IMR-90 (cell line): ENCODE results near the gene DENND1A. TPM values are rescaled to one million over a fixed set of nuclear protein-coding genes. Genes with fewer than 3 reads are reported as not detected.

Experiments used
- ATAC-seq: fragments of 200-7000 bp; cut with Tn5 transposase; 2 replicates; pipeline ENCODE4 v1.9.1; 2020; ENCODE audit warnings: low read depth, mild to moderate bottlenecking, moderate library complexity
- BruUV-seq: library from RNA; stranded (reverse); fragments of 400-500 nt; replicated peaks from 2 replicates; lab custom pipeline; 2021; lab: Mats Ljungman, UMichigan
- CTCF ChIA-PET: fragments of 300-600 bp; formaldehyde crosslinking; extraction: SDS; loops from one replicate; lab custom pipeline; 2021; ENCODE audit warnings: antibody characterized with exemption; lab: Yijun Ruan, JAX
- POLR2A ChIA-PET: fragments of 300-600 bp; sonication (Branson Sonifier 250); formaldehyde crosslinking; loops from one replicate; lab custom pipeline; 2022; ENCODE audit warnings: antibody characterized with exemption; ENCODE audit not compliant: unreplicated experiment; lab: Charles Lee
- DNase-seq: peaks from one replicate; pipeline ENCODE4 v3.0.0; 2013
- H2AFZ ChIP-seq: replicated peaks from 2 replicates; pipeline ENCODE3; 2013; ENCODE audit warnings: low read length, mild to moderate bottlenecking; ENCODE audit not compliant: poor library complexity
- H2AK5ac ChIP-seq: 2 replicates; pipeline ENCODE4 v1.6.1; 2013; ENCODE audit warnings: low read depth, low read length, inconsistent platforms
- H2AK9ac ChIP-seq: replicated peaks from 2 replicates; pipeline ENCODE3; 2013; ENCODE audit warnings: mild to moderate bottlenecking, low read depth, low read length, moderate library complexity; ENCODE audit not compliant: poor library complexity
- H2BK120ac ChIP-seq: 2 replicates; pipeline ENCODE4 v1.6.1; 2013; ENCODE audit warnings: low read depth, low read length, inconsistent platforms
- H2BK15ac ChIP-seq: 3 replicates; pipeline ENCODE4 v1.6.1; 2013; ENCODE audit warnings: low read depth, low read length, inconsistent platforms
- H2BK20ac ChIP-seq: 2 replicates; pipeline ENCODE4 v1.6.1; 2013; ENCODE audit warnings: low read depth, mild to moderate bottlenecking, inconsistent platforms, low read length, moderate library complexity
- H2BK5ac ChIP-seq: 2 replicates; pipeline ENCODE4 v1.6.1; 2013; ENCODE audit warnings: mild to moderate bottlenecking, low read depth, low read length, inconsistent platforms; ENCODE audit not compliant: poor library complexity, severe bottlenecking
- H3K14ac ChIP-seq: replicated peaks from 2 replicates; pipeline ENCODE4 v1.6.1; 2013; ENCODE audit warnings: low read depth, low read length, inconsistent platforms
- H3K18ac ChIP-seq: 2 replicates; pipeline ENCODE4 v1.6.1; 2013; ENCODE audit warnings: low read depth, low read length, control low read depth
- H3K23ac ChIP-seq: 2 replicates; pipeline ENCODE4 v1.6.1; 2013; ENCODE audit warnings: low read depth, low read length, inconsistent platforms
- H3K27ac ChIP-seq: 2 replicates; pipeline ENCODE4 v1.5.1; 2013; ENCODE audit warnings: mild to moderate bottlenecking, control low read depth, low read length; ENCODE audit not compliant: insufficient read depth
- H3K27me3 ChIP-seq: 2 replicates; pipeline ENCODE4 v1.6.1; 2013; ENCODE audit warnings: low read length; ENCODE audit not compliant: control insufficient read depth, insufficient read depth
- H3K36me3 ChIP-seq: 2 replicates; pipeline ENCODE4 v1.6.1; 2013; ENCODE audit warnings: low read length, mixed read lengths; ENCODE audit not compliant: control insufficient read depth, insufficient read depth
- H3K4ac ChIP-seq: 2 replicates; pipeline ENCODE4 v1.6.1; 2013; ENCODE audit warnings: low read depth, low read length, inconsistent platforms
- H3K4me1 ChIP-seq: 2 replicates; pipeline ENCODE4 v1.6.1; 2013; ENCODE audit warnings: low read length, mixed read lengths; ENCODE audit not compliant: control insufficient read depth, insufficient read depth
- H3K4me2 ChIP-seq: 2 replicates; pipeline ENCODE4 v1.6.1; 2013; ENCODE audit warnings: low read depth, mild to moderate bottlenecking, control low read depth, low read length, moderate library complexity
- H3K4me3 ChIP-seq: 2 replicates; pipeline ENCODE4 v1.5.1; 2013; ENCODE audit warnings: low read depth, mild to moderate bottlenecking, control low read depth, low read length, moderate library complexity; ENCODE audit not compliant: insufficient read depth
- H3K56ac ChIP-seq: 2 replicates; pipeline ENCODE4 v1.6.1; 2013; ENCODE audit warnings: low read length, inconsistent platforms; ENCODE audit not compliant: insufficient read depth; ENCODE audit errors: extremely low read depth
- H3K79me1 ChIP-seq, 2 experiments: 2 replicates each; pipeline ENCODE4 v1.6.1; 2013; ENCODE audit warnings: low read length in 2 of 2, inconsistent platforms in 1 of 2, low read depth in 1 of 2
- H3K9ac ChIP-seq: 2 replicates; pipeline ENCODE4 v1.6.1; 2013; ENCODE audit warnings: low read depth, low read length, control low read depth
- H3K9me1 ChIP-seq: 2 replicates; pipeline ENCODE4 v1.6.1; 2013; ENCODE audit warnings: low read length, inconsistent platforms; ENCODE audit not compliant: insufficient read depth
- H3K9me3 ChIP-seq: 2 replicates; pipeline ENCODE4 v1.6.1; 2013; ENCODE audit warnings: low read length; ENCODE audit not compliant: control insufficient read depth, insufficient read depth
- H4K20me1 ChIP-seq: 2 replicates; pipeline ENCODE4 v1.6.1; 2013; ENCODE audit warnings: low read length, inconsistent platforms; ENCODE audit not compliant: insufficient read depth
- H4K5ac ChIP-seq: 2 replicates; pipeline ENCODE4 v1.6.1; 2013; ENCODE audit warnings: mild to moderate bottlenecking, low read depth, low read length, control low read depth
- H4K8ac ChIP-seq, 2 experiments: 2 replicates each; pipeline ENCODE4 v1.6.1; 2013; ENCODE audit warnings: low read depth in 2 of 2, low read length in 2 of 2, control low read depth in 1 of 2, inconsistent platforms in 1 of 2
- H4K91ac ChIP-seq: 2 replicates; pipeline ENCODE4 v1.6.1; 2013; ENCODE audit warnings: low read depth, low read length, inconsistent platforms; ENCODE audit not compliant: insufficient read depth
- BHLHE40 ChIP-seq: fragments of 150-350 bp; IDR thresholded peaks from 2 replicates; pipeline ENCODE4 v1.6.1; 2016; ENCODE audit warnings: mild to moderate bottlenecking, low read depth, low read length
- CEBPB ChIP-seq: IDR thresholded peaks from 2 replicates; pipeline ENCODE4 v1.6.1; 2012; ENCODE audit warnings: low read depth, low read length, improper control_type of control experiment
- CHD1 ChIP-seq: IDR thresholded peaks from 2 replicates; pipeline ENCODE4 v1.6.1; 2012; ENCODE audit warnings: low read depth, low read length, improper control_type of control experiment
- FOS ChIP-seq: fragments of 150-350 bp; IDR thresholded peaks from 2 replicates; pipeline ENCODE4 v1.6.1; 2016; ENCODE audit warnings: low read depth, low read length
- MAFK ChIP-seq: IDR thresholded peaks from 2 replicates; pipeline ENCODE4 v1.6.1; 2012; ENCODE audit warnings: low read depth, low read length, improper control_type of control experiment
- MAZ ChIP-seq: IDR thresholded peaks from 2 replicates; pipeline ENCODE4 v1.6.1; 2012; ENCODE audit warnings: low read depth, mild to moderate bottlenecking, low read length, improper control_type of control experiment, moderate library complexity, borderline replicate concordance
- MXI1 ChIP-seq: IDR thresholded peaks from 2 replicates; pipeline ENCODE4 v1.6.1; 2012; ENCODE audit warnings: low read depth, mild to moderate bottlenecking, low read length, moderate library complexity, borderline replicate concordance
- NFE2L2 ChIP-seq: fragments of 150-350 bp; IDR thresholded peaks from 2 replicates; pipeline ENCODE4 v1.6.1; 2016; ENCODE audit warnings: low read depth, mild to moderate bottlenecking, low read length
- RAD21 ChIP-seq: IDR thresholded peaks from 2 replicates; pipeline ENCODE4 v1.6.1; 2012; ENCODE audit warnings: low read length, improper control_type of control experiment
- RCOR1 ChIP-seq: IDR thresholded peaks from 2 replicates; pipeline ENCODE4 v1.6.1; 2012; ENCODE audit warnings: mild to moderate bottlenecking, low read length, improper control_type of control experiment; ENCODE audit not compliant: insufficient replicate concordance
- RFX5 ChIP-seq: IDR thresholded peaks from 2 replicates; pipeline ENCODE4 v1.8.0; 2012; ENCODE audit warnings: low read depth, mild to moderate bottlenecking, low read length, moderate library complexity
- SMC3 ChIP-seq: fragments of 150-350 bp; IDR thresholded peaks from 2 replicates; pipeline ENCODE4 v1.6.1; 2016; ENCODE audit warnings: low read depth, mild to moderate bottlenecking, antibody characterized with exemption, low read length, moderate library complexity
- WGBS, 2 experiments: methylation state at CpG; one replicate each; pipeline versions ENCODE4 v1.1.5 to v1.1.7; 2013; ENCODE audit warnings: missing lambda C conversion rate in 2 of 2; ENCODE audit not compliant: insufficient read length in 1 of 2; ENCODE audit errors: extremely low coverage in 2 of 2; 5-methylcytosine and 5-hydroxymethylcytosine counted together
- dilution Hi-C: fragments of 300-500 bp; cut with HindIII; formaldehyde crosslinking; loops from one replicate; pipeline ENCODE4 v1.14.3; 2018; ENCODE audit warnings: low sequenced_read_pairs; ENCODE audit not compliant: unreplicated experiment
- in situ Hi-C: fragments of 300-500 bp; cut with MboI; formaldehyde crosslinking; loops from 3 replicates; pipeline ENCODE4 v1.14.3; 2019; ENCODE audit warnings: low sequenced_read_pairs, inconsistent platforms, mixed read lengths
- intact Hi-C: fragments of 100-400 bp; cut with micrococcal nuclease; formaldehyde crosslinking; loops from 2 replicates; pipeline ENCODE4 v1.10.0; 2022
- polyA plus RNA-seq, 3 experiments: library from polyadenylated mRNA; depleted of rRNA; stranded (reverse); fragments of >200 nt; gene quantifications; 2 replicates each; pipeline ENCODE4 v1.2.3, GENCODE V29; 2012; ENCODE audit warnings: low replicate concordance in 1 of 3
- total RNA-seq: library from RNA; depleted of rRNA; stranded (reverse); fragments of >200 nt; gene quantifications from 2 replicates; pipeline ENCODE4 v1.2.3, GENCODE V29; 2012
- TF ChIP-seq, protein P1 (sequence below): fragments of 150-350 bp; IDR thresholded peaks from 2 replicates; pipeline ENCODE4 v1.6.1; 2016; ENCODE audit warnings: low read depth, mild to moderate bottlenecking, low read length, moderate library complexity, borderline replicate concordance
- TF ChIP-seq, protein P2 (sequence below): conservative IDR thresholded peaks from 2 replicates; pipeline ENCODE4 v1.5.1; 2012; ENCODE audit warnings: mild to moderate bottlenecking, low read depth, low read length, improper control_type of control experiment
- TF ChIP-seq, protein P3 (sequence below): fragments of 150-350 bp; IDR thresholded peaks from 2 replicates; pipeline ENCODE4 v1.6.1; 2017; ENCODE audit warnings: mild to moderate bottlenecking, antibody characterized with exemption, low read length, low read depth

The DENND1A gene
- total and polyA plus RNA-seq, 2 of the 4 experiments (the other 2 are of a cell fraction) = 21.4 to 27.6 TPM

DNA sequence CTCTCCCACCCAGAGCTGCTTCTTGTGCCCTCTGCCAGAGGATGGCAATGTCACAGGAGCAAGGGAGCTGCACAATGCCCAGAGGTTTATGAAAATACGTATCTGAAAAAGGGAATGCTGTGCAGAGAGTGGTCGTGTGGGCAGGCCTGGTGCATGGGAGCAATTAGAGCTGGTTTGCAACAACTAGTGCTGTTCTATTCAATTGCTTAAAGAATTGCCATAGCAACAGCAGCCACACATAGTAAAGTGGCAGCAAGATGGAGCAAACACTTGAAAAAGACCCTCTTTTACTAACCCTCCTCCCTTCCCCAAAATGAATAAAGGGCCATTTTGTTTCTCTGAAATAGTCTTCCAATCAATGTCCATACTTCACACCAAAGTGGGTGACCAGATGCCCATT lies 407.7 kb downstream of the DENND1A start:
- Histone ChIP-seq H2AFZ (peak overlapping the region; percentile 27), H3K79me1 (no peaks in the 10 kb centered on the region), H2BK15ac (no peak overlapping the region), H3K56ac (no peak overlapping the region), H4K5ac (no peak overlapping the region), H2BK5ac (no peak overlapping the region), H4K91ac (no peak overlapping the region), H3K27ac (no peak overlapping the region), H2AK5ac (no peak overlapping the region), H3K18ac (no peak overlapping the region), H2BK20ac (no peak overlapping the region), H3K9me1 (peaks cover 3% of the 10 kb centered on the region; the same call in 1 of the 2 replicates), H3K4me2 (no peak overlapping the region), H3K23ac (no peak overlapping the region), H3K9me3 (no peaks in the 10 kb centered on the region), H3K4ac (no peak overlapping the region), H2AK9ac (no peak overlapping the region), H3K36me3 (no peaks in the 10 kb centered on the region), H3K4me1 (no peaks in the 10 kb centered on the region), H3K14ac (no peak overlapping the region), H3K9ac (no peak overlapping the region), H4K8ac (no peak overlapping the region), H3K27me3 (no peaks in the 10 kb centered on the region), H3K4me3 (no peak overlapping the region), H4K20me1 (no peaks in the 10 kb centered on the region), H2BK120ac (no peak overlapping the region)
- BruUV-seq = no TSS peak
- ChIA-PET POLR2A (no interaction called here), CTCF (interaction anchor here (0.6 kb wide), 1 partner anchor 294 kb away, joined by 3 read pairs; no protein-coding TSS in a partner anchor)
- ATAC-seq = no peak
- no CpG with 5 or more reads among the region's 2 CpGs for WGBS, 2 experiments
- in situ Hi-C loops = no loop called here
- no peak for DNase-seq
- intact Hi-C loops = no loop called here
- TF ChIP-seq, protein P1, sequence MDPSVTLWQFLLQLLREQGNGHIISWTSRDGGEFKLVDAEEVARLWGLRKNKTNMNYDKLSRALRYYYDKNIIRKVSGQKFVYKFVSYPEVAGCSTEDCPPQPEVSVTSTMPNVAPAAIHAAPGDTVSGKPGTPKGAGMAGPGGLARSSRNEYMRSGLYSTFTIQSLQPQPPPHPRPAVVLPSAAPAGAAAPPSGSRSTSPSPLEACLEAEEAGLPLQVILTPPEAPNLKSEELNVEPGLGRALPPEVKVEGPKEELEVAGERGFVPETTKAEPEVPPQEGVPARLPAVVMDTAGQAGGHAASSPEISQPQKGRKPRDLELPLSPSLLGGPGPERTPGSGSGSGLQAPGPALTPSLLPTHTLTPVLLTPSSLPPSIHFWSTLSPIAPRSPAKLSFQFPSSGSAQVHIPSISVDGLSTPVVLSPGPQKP = no peak
- TF ChIP-seq SMC3 (no peak), RAD21 (no peak), CHD1 (no peak), FOS (no peak), MXI1 (no peak), BHLHE40 (no peak), MAFK (no peak), MAZ (no peak), CEBPB (no peak), RFX5 (no peak), RCOR1 (no peak), NFE2L2 (no peak)
- TF ChIP-seq, protein P2, sequence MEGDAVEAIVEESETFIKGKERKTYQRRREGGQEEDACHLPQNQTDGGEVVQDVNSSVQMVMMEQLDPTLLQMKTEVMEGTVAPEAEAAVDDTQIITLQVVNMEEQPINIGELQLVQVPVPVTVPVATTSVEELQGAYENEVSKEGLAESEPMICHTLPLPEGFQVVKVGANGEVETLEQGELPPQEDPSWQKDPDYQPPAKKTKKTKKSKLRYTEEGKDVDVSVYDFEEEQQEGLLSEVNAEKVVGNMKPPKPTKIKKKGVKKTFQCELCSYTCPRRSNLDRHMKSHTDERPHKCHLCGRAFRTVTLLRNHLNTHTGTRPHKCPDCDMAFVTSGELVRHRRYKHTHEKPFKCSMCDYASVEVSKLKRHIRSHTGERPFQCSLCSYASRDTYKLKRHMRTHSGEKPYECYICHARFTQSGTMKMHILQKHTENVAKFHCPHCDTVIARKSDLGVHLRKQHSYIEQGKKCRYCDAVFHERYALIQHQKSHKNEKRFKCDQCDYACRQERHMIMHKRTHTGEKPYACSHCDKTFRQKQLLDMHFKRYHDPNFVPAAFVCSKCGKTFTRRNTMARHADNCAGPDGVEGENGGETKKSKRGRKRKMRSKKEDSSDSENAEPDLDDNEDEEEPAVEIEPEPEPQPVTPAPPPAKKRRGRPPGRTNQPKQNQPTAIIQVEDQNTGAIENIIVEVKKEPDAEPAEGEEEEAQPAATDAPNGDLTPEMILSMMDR = no peak
- TF ChIP-seq, protein P3, sequence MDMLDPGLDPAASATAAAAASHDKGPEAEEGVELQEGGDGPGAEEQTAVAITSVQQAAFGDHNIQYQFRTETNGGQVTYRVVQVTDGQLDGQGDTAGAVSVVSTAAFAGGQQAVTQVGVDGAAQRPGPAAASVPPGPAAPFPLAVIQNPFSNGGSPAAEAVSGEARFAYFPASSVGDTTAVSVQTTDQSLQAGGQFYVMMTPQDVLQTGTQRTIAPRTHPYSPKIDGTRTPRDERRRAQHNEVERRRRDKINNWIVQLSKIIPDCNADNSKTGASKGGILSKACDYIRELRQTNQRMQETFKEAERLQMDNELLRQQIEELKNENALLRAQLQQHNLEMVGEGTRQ = no peak
- dilution Hi-C loops = no loop called here
